H1 (cell line): ENCODE measurements around the gene EFHC1. TPM values are rescaled to one million over a fixed set of nuclear protein-coding genes. Genes with fewer than 3 reads are reported as not detected.
A peak's percentile ranks its signal among the peaks of the same experiment; 100 is the strongest.

Experiments used
- CTCF ChIA-PET: fragments of 300-600 bp; sonication (Branson Sonifier 250); formaldehyde crosslinking; loops from one replicate; lab custom pipeline; 2021; ENCODE audit not compliant: partially characterized antibody; lab: Charles Lee
- POLR2A ChIA-PET: fragments of 300-600 bp; sonication (Branson Sonifier 250); formaldehyde crosslinking; loops from one replicate; lab custom pipeline; 2021; ENCODE audit warnings: inconsistent platforms; ENCODE audit not compliant: partially characterized antibody; lab: Charles Lee
- DNase-seq, 2 experiments: peaks; one replicate each; pipeline versions ENCODE4 v3.0.0 to v3.0.0-alpha.2; 2010 to 2022; ENCODE audit warnings: low spot score in 2 of 2, low read depth in 1 of 2, mixed read lengths in 1 of 2
- FAIRE-seq: peaks from 2 replicates; lab custom pipeline; 2011; peaks lifted over from hg19 to GRCh38; lab: Jason Lieb, UNC
- H2AFZ ChIP-seq: 2 replicates; pipeline ENCODE4 v1.8.1; 2012; ENCODE audit warnings: low read length, inconsistent platforms
- H2AK5ac ChIP-seq: 2 replicates; pipeline ENCODE4 v1.6.1; 2013; ENCODE audit warnings: low read depth, low read length
- H2BK120ac ChIP-seq: replicated peaks from 2 replicates; pipeline ENCODE3; 2013; ENCODE audit warnings: low read depth, low read length, inconsistent platforms
- H2BK12ac ChIP-seq: 2 replicates; pipeline ENCODE4 v1.6.1; 2013; ENCODE audit warnings: low read depth, low read length
- H2BK15ac ChIP-seq: 2 replicates; pipeline ENCODE4 v1.6.1; 2013; ENCODE audit warnings: low read length
- H2BK20ac ChIP-seq: 2 replicates; pipeline ENCODE4 v1.6.1; 2013; ENCODE audit warnings: low read length
- H2BK5ac ChIP-seq: 2 replicates; pipeline ENCODE4 v1.6.1; 2013; ENCODE audit warnings: low read depth, low read length
- H3K14ac ChIP-seq: 2 replicates; pipeline ENCODE4 v1.6.1; 2013; ENCODE audit warnings: inconsistent platforms; ENCODE audit not compliant: insufficient read length
- H3K18ac ChIP-seq: 2 replicates; pipeline ENCODE4 v1.6.1; 2013; ENCODE audit warnings: low read length; ENCODE audit errors: extremely low read depth
- H3K23ac ChIP-seq: 2 replicates; pipeline ENCODE4 v1.6.1; 2013; ENCODE audit warnings: inconsistent platforms; ENCODE audit not compliant: insufficient read length
- H3K23me2 ChIP-seq: 2 replicates; pipeline ENCODE4 v1.6.1; 2013; ENCODE audit warnings: low read depth, low read length
- H3K27ac ChIP-seq: 2 replicates; pipeline ENCODE4 v1.6.1; 2011; ENCODE audit warnings: low read depth, low read length, inconsistent platforms
- H3K27me3 ChIP-seq, 4 experiments: replicated peaks in 1 of 4; 1 replicate in 1 of 4; 2 replicates in 3 of 4; pipeline versions ENCODE4 v1.6.1 to v1.8.1; 2011 to 2013; ENCODE audit warnings: low read length in 3 of 4, mild to moderate bottlenecking in 3 of 4, inconsistent platforms in 2 of 4, mixed read lengths in 2 of 4, moderate library complexity in 1 of 4; ENCODE audit not compliant: control insufficient read depth in 3 of 4, insufficient read depth in 3 of 4; ENCODE audit errors: extremely low read depth in 1 of 4
- H3K36me3 ChIP-seq, 4 experiments: 2 replicates each; pipeline versions ENCODE4 v1.6.1 to v1.8.1; 2011 to 2013; ENCODE audit warnings: mild to moderate bottlenecking in 4 of 4, low read length in 3 of 4, moderate library complexity in 2 of 4, control low read depth in 1 of 4, inconsistent platforms in 1 of 4; ENCODE audit not compliant: insufficient read depth in 4 of 4, control insufficient read depth in 2 of 4
- H3K4ac ChIP-seq: replicated peaks from 2 replicates; pipeline ENCODE3; 2013; ENCODE audit warnings: low read length, low read depth, mixed read lengths, inconsistent platforms; ENCODE audit not compliant: insufficient read length
- H3K4me1 ChIP-seq, 4 experiments: replicated peaks in 1 of 4; 1 replicate in 1 of 4; 2 replicates in 3 of 4; pipeline versions ENCODE4 v1.6.1 to v1.8.1; 2011 to 2013; ENCODE audit warnings: low read length in 3 of 4, inconsistent platforms in 2 of 4, mixed read lengths in 1 of 4; ENCODE audit not compliant: insufficient read depth in 4 of 4, control insufficient read depth in 3 of 4
- H3K4me2 ChIP-seq, 2 experiments: 2 replicates each; pipeline versions ENCODE4 v1.6.1 to v1.8.1; 2011 to 2013; ENCODE audit warnings: low read depth in 2 of 2, low read length in 2 of 2, control low read depth in 1 of 2, inconsistent platforms in 1 of 2, mild to moderate bottlenecking in 1 of 2; ENCODE audit not compliant: insufficient read depth in 1 of 2
- H3K4me3 ChIP-seq, 4 experiments: fragments of 200-600, 300-600 bp in 1 of 4; sonication (generic), shearing (Covaris generic), sonication (Bioruptor Twin) in 1 of 4; 2 replicates each; pipeline versions ENCODE4 v1.5.1 to v1.8.1; 2011 to 2016; ENCODE audit warnings: low read length in 4 of 4, low read depth in 3 of 4, control low read depth in 2 of 4, inconsistent platforms in 2 of 4, mild to moderate bottlenecking in 2 of 4, mixed read lengths in 1 of 4, moderate library complexity in 1 of 4; ENCODE audit not compliant: insufficient read depth in 2 of 4; ENCODE audit errors: extremely low read depth in 1 of 4
- H3K56ac ChIP-seq: replicated peaks from 2 replicates; pipeline ENCODE3; 2013; ENCODE audit warnings: low read depth, mild to moderate bottlenecking, mixed read lengths, low read length, inconsistent platforms; ENCODE audit not compliant: insufficient read length
- H3K79me1 ChIP-seq: 2 replicates; pipeline ENCODE4 v1.6.1; 2013; ENCODE audit warnings: low read depth, low read length, control low read depth
- H3K79me2 ChIP-seq, 2 experiments: 2 replicates each; pipeline versions ENCODE4 v1.6.1 to v1.8.1; 2012 to 2013; ENCODE audit warnings: low read length in 2 of 2, mild to moderate bottlenecking in 2 of 2, inconsistent platforms in 1 of 2; ENCODE audit not compliant: insufficient read depth in 2 of 2, control insufficient read depth in 1 of 2
- H3K9ac ChIP-seq, 4 experiments: replicated peaks in 1 of 4; 1 replicate in 1 of 4; 2 replicates in 3 of 4; pipeline versions ENCODE4 v1.6.1 to v1.8.1; 2011 to 2013; ENCODE audit warnings: low read depth in 3 of 4, low read length in 3 of 4, control low read depth in 2 of 4, mild to moderate bottlenecking in 2 of 4, moderate library complexity in 2 of 4, inconsistent platforms in 1 of 4; ENCODE audit errors: extremely low read depth in 1 of 4
- H3K9me3 ChIP-seq, 2 experiments: 2 replicates each; pipeline versions ENCODE4 v1.6.1 to v1.8.1; 2012 to 2013; ENCODE audit warnings: mild to moderate bottlenecking in 2 of 2, moderate library complexity in 2 of 2, control low read depth in 1 of 2, inconsistent platforms in 1 of 2, low read depth in 1 of 2, low read length in 1 of 2, mixed read lengths in 1 of 2; ENCODE audit not compliant: insufficient read depth in 2 of 2
- H4K20me1 ChIP-seq, 2 experiments: replicated peaks in 1 of 2; 2 replicates each; pipeline versions ENCODE3 to v1.8.1; 2011 to 2013; ENCODE audit warnings: inconsistent platforms in 2 of 2, low read length in 2 of 2, mild to moderate bottlenecking in 1 of 2; ENCODE audit not compliant: insufficient read depth in 2 of 2, control insufficient read depth in 1 of 2
- H4K5ac ChIP-seq: 2 replicates; pipeline ENCODE4 v1.6.1; 2013; ENCODE audit warnings: low read length, low read depth, mixed read lengths, inconsistent platforms; ENCODE audit not compliant: insufficient read length
- H4K8ac ChIP-seq: 2 replicates; pipeline ENCODE4 v1.8.0; 2013; ENCODE audit warnings: mild to moderate bottlenecking, moderate library complexity, low read length, inconsistent platforms; ENCODE audit not compliant: insufficient read depth; ENCODE audit errors: extremely low read depth
- H4K91ac ChIP-seq: replicated peaks from 2 replicates; pipeline ENCODE3; 2013; ENCODE audit warnings: low read length, mixed read lengths, inconsistent platforms; ENCODE audit not compliant: insufficient read length
- ATF2 ChIP-seq: IDR thresholded peaks from 2 replicates; pipeline ENCODE4 v1.6.1; 2012; ENCODE audit warnings: low read length, inconsistent platforms
- BCL11A ChIP-seq, 2 experiments: IDR thresholded peaks; one replicate each; pipeline ENCODE4 v1.6.1; 2011; ENCODE audit warnings: low read depth in 2 of 2, low read length in 2 of 2, mild to moderate bottlenecking in 2 of 2
- EGR1 ChIP-seq: IDR thresholded peaks from 2 replicates; pipeline ENCODE4 v1.6.1; 2011; ENCODE audit warnings: low read depth, low read length, borderline replicate concordance
- KDM1A ChIP-seq: fragments of 200-600, 300-600 bp; sonication (generic); IDR thresholded peaks from 2 replicates; pipeline ENCODE4 v1.7.1; 2016; ENCODE audit warnings: mild to moderate bottlenecking, low read length, borderline replicate concordance
- KDM4A ChIP-seq: IDR thresholded peaks from one replicate; pipeline ENCODE4 v1.7.1; 2012; ENCODE audit warnings: low read depth, mild to moderate bottlenecking, moderate library complexity, low read length, inconsistent platforms; ENCODE audit not compliant: severe bottlenecking
- KDM5A ChIP-seq: fragments of 200-600 bp; IDR thresholded peaks from 2 replicates; pipeline ENCODE4 v1.7.1; 2012; ENCODE audit warnings: mild to moderate bottlenecking, low read length, inconsistent platforms, mixed read lengths
- PHF8 ChIP-seq: fragments of 200-600 bp; sonication (generic); conservative IDR thresholded peaks from 2 replicates; pipeline ENCODE4 v1.7.1; 2012; ENCODE audit warnings: low read depth, mild to moderate bottlenecking, inconsistent platforms, low read length, moderate library complexity
- RXRA ChIP-seq: IDR thresholded peaks from 2 replicates; pipeline ENCODE4 v1.6.1; 2011; ENCODE audit warnings: low read depth, mild to moderate bottlenecking, low read length, moderate library complexity; ENCODE audit not compliant: insufficient read depth
- SP2 ChIP-seq: IDR thresholded peaks from 2 replicates; pipeline ENCODE4 v1.6.1; 2012; ENCODE audit warnings: mild to moderate bottlenecking, low read length, inconsistent platforms
- TAF1 ChIP-seq: IDR thresholded peaks from 2 replicates; pipeline ENCODE4 v1.6.1; 2011; ENCODE audit warnings: mild to moderate bottlenecking, low read depth, low read length
- TAF7 ChIP-seq: optimal IDR thresholded peaks from 2 replicates; pipeline ENCODE3; 2011; ENCODE audit warnings: low read depth, mild to moderate bottlenecking, inconsistent platforms, low read length, moderate library complexity, borderline replicate concordance
- WGBS, 2 experiments: shearing (Covaris generic) in 1 of 2; methylation state at CpG; one replicate each; pipeline versions ENCODE4 v1.1.6 to v1.1.7; 2013 to 2015; ENCODE audit warnings: low lambda C conversion rate in 2 of 2, mixed read lengths in 2 of 2, inconsistent platforms in 1 of 2, low coverage in 1 of 2, missing lambda C conversion rate in 1 of 2; ENCODE audit not compliant: insufficient replicate concordance in 2 of 2, insufficient coverage in 1 of 2, insufficient read length in 1 of 2; ENCODE audit errors: extremely low coverage in 1 of 2, missing lambda C conversion rate in 1 of 2; 5-methylcytosine and 5-hydroxymethylcytosine counted together
- polyA plus RNA-seq, 7 experiments: library from polyadenylated mRNA; depleted of rRNA in 3 of 7; stranded (reverse) in 5 of 7; unstranded in 2 of 7; fragments of >200 nt in 5 of 7; fragments of 200-250 nt in 2 of 7; gene quantifications; 1 replicate in 5 of 7; 2 replicates in 1 of 7; 4 replicates in 1 of 7; pipeline versions ENCODE4 v1.2.1 to v1.2.3, GENCODE V29; 2011 to 2013; ENCODE audit warnings: missing spikeins in 2 of 7, mixed read lengths in 2 of 7
- total RNA-seq: library from RNA; stranded (reverse); fragmentation: NEBNext Ultra II Directional; extraction: Animal tissue kit (Norgen Biotek cat#: 25700); gene quantifications from 2 replicates; pipeline ENCODE4 v1.2.1, GENCODE V29; 2021

Gene EFHC1
- total and polyA plus RNA-seq, 2 of the 8 experiments (the other 6 are each of a cell fraction or from before 2014, with no cell fraction given) = 10.5 to 16.4 TPM

DNA sequence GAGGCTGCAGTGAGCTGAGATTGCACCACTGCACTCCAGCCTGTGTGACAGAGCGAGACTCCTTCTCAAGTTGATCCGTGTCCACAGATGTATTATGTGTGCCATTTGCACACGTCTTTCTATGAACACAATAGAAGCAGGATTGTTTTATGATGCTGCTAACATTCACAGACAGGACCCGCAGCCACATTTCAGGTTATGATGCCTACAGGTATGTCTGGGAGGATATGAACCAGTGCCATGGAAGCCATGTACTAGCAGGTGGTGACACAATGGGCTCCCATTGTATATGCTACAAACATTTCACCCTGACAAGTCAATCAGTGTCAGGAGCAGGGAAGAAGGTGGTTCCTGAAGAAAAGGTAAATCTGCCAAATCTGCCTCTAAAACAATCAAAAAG, 152.4 kb downstream of the EFHC1 start:
- POLR2A ChIA-PET = interaction anchor here (2.1 kb wide), 1 partner anchor 9 kb away, joined by 5 read pairs; no protein-coding TSS in a partner anchor
- Histone ChIP-seq H2BK15ac (no peak overlapping the region; the same call in 1 of the 2 replicates), H3K36me3 (no peaks in the 10 kb centered on the region), H3K4me2 (peak overlapping the region in 1 of 2 experiments; percentile 57; a peak in 1 of 4 replicates), H2BK120ac (no peak overlapping the region), H3K23ac (no peak overlapping the region), H3K56ac (no peak overlapping the region), H4K20me1 (peaks cover 2 to 5% of the 10 kb centered on the region in 2 experiments), H4K5ac (no peak overlapping the region), H4K91ac (no peak overlapping the region), H3K27me3 (no peaks in the 10 kb centered on the region), H3K4me3 (no peak overlapping the region; a peak in 1 of 8 replicates), H2AFZ (no peak overlapping the region), H3K79me1 (peaks cover 2% of the 10 kb centered on the region; the same call in 1 of the 2 replicates), H3K79me2 (peaks cover 8 to 82% of the 10 kb centered on the region in 2 experiments), H3K18ac (no peak overlapping the region), H3K23me2 (peaks cover 5% of the 10 kb centered on the region; the same call in 1 of the 2 replicates), H3K14ac (no peak overlapping the region), H3K9me3 (no peaks in the 10 kb centered on the region), H3K4ac (no peak overlapping the region), H2BK20ac (0 out of 2 replicates have a peak overlapping the region, but pooled peaks have one; percentile 40), H3K27ac (no peak overlapping the region), H3K4me1 (peaks cover 14 to 34% (median 24%) of the 10 kb centered on the region in 4 experiments), H2AK5ac (0 out of 2 replicates have a peak overlapping the region, but pooled peaks have one; percentile 54), H4K8ac (no peak overlapping the region; the same call in 1 of the 2 replicates), H2BK5ac (no peak overlapping the region), H2BK12ac (peak overlapping the region; percentile 13; the same call in 1 of the 2 replicates), H3K9ac (0 out of 7 replicates have a peak overlapping the region, but pooled peaks of 1 of the 4 experiments have one; percentile 6)
- FAIRE-seq (no peak), DNase-seq (no peak)
- WGBS, 2 experiments = 92% methylated on average over 4 of the region's 4 CpGs; no CpG with 5 or more reads in 1 of the 2 experiments
- CTCF ChIA-PET = interaction anchor here (0.9 to 7.3 kb wide), 7 partner anchors 16 to 156 kb away, joined by 3 to 85 read pairs (median 4); partner anchors contain the start of gene EFHC1
- TF ChIP-seq RXRA (no peak), TAF1 (no peak), BCL11A (IDR thresholded peaks at IDR 0.05; ENCODE audit: low read depth in 2 of 2, low read length in 2 of 2) (no peak), KDM1A (no peak), KDM5A (no peak), TAF7 (no peak), SP2 (no peak), KDM4A (no peak), EGR1 (no peak), PHF8 (no peak), ATF2 (no peak)
